ENCODE data around the gene PDE4B.
"Not testable (repeated sequence)": the region's sequence is repeated elsewhere in the genome, so short reads cannot be mapped to it uniquely, and the experiment has no call there.

The PDE4B gene

DNA sequence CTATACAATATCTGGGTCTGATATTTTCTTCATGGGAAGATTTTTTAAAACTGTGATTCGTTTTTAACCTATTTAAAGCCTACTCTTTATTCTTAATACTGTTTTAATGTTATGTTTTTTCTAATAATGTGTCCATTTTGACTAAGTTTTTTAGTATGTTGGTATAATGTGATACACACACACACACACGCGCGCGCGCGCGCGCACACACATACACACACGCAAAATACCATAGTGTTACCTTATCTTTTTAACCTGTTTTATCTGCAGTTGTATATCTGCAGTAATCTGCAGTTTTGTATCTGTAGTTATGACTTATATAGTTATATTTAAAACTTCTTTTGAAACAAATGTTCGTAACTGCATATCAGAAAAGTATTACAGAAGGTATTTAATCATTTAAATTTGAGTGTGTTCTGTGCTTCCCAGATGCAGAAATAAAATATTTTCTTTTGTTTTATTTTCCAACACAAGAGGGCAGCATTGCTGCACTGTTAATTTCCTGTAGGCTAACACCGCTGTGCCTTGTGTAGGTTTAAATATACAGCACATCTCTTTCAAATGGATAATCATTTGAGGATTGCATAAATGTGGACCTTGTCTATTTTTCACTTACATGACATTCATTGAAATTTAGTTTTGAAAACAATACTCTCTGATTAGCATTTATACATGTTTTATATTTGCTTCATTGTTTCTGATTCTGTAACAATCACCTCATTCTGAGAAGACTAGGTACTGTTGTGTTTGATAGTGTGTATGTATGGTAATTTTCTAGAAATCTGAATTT lies 166.1 kb downstream of the PDE4B start:
- DNase-seq: no peak

DNA sequence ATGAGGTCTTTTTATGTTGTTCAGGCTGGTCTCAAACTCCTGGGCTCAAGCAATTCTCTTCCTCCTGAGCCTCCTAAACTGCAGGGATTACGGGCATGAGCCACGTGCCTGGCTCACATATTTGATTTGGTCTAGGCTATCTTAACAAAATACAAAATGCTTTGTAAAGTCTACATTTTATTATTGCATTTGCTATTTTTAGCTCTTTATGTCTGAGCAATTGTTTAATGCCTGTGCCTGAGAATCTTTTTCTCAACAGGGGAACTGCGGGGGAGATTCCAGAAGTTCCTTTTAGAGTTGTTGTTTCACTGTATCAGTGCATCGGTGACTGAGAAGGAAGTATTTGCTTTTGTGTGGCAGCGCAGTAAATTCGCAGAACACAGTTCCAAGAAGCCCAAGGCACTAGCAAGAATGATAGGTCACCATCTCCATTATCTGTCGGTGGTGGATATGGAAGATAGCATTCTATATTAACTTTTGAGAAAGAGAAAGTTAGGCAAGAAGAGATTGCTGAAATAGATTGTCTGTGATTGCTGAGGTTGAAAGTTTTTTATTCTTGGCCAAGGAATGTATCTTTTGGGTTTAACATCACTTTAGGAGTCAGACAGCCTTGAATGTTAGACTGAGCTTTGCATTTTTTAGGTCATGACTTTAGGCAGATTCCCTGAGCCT lies 167.3 kb downstream of the PDE4B start:
- no peak for DNase-seq

DNA sequence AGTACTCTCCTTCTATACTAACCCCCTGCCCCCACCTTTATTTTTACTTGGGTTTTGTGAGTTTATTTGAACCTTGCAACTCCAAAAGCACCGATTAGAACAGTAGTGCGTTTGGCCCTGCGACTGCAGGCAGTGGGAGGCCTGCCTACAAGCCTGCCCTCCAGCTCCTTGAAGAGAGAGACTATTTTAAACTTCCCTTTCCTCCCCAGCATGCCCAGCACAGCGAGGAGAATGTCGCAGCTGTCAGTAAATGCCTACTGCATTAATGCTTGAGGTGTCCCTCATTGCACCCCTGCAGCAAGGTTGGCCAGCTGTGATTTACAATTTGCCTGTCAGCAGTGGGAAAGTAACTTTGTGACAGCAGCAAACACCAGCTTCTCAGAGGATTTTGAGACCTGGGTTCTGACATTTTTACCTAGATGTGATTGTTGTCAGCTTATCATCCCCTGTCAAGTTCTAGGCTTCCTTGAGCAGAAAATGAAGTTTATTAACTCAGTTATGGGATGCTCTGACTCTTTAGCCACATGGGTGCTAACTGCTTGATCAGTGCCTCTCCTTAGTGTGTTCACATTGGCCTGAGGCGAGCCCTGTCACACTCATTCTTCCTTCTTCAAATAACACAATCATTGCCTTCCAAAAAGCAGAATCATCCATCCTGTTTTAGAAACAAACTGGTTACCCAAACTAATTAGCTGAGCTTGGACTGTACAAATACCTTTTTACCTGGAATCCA lies 170.6 kb downstream of the PDE4B start:
- DNase-seq: no peak

DNA sequence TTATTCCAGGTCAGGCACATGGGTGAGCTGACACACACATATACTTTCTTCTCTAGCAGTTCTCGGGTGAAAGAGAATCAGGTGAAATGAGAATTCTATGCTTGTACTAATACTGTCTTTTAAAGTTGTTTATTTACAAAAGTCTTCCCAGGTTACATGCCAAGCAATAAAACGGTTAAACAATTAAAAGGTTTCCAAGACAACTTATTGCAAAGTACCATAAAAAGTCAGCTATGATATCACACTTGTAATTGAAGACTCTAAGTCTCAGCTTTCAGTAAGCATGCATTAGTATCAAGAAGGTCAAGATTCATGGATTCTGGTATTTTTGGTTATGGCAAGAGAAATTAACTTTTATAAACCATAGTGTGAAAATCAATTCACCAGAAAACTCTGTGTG lies 171.4 kb downstream of the PDE4B start:
- no peak for DNase-seq

DNA sequence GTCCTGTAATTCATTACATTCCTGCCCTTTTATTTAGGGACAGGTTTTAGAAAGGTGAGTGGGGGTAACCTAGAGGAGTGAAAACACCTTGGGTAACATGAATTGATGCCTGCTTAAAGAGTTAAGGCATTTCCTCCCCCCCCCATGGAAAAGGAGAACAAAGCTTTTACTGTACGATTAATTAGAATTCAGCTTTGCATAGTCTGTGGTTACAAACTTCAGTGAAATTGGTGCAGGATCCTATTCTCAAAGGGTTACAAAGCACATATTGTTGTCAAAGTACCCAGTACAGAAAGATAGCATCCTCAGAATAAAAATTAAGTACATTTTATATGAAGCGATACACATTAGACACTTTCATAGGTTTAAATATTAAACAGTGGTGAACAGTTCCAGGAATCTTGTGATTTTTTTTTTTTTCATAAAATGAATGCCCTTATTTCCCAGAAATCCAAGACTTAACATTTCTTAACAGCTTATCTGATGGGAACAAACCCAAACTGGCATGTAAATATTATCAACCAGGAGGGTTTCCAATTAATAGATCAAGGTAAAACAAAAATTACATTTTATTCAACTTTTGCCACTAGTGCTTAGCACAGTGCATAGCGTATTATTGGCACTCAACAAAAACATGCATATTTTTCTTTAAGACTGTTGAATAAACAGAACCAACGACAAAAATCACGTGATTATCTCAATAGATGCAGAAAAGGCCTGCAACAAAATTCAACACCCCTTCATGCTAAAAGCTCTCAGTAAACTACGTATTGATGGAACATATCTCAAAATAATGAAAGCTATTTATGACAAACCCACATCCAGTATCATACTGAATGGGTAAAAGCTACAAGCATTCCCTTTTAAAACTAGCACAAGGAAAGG lies 172.7 kb downstream of the PDE4B start:
- DNase-seq: no peak

DNA sequence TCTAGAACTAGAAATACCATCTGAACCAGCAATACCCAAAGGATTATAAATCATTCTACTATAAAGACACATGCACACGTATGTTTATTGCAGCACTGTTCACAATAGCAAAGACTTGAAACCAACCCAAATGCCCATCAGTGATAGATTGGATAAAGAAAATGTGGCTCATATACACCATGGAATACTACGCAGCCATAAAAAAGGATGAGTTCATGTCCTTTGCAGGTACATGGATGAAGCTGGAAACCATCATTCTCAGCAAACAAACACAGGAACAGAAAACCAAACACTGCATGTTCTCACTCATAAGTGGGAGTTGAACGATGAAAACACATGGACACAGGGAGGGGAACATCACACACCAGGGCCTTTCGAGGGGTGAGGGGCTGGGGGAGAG lies 174.8 kb downstream of the PDE4B start:
- not testable (repeated sequence) for DNase-seq

DNA sequence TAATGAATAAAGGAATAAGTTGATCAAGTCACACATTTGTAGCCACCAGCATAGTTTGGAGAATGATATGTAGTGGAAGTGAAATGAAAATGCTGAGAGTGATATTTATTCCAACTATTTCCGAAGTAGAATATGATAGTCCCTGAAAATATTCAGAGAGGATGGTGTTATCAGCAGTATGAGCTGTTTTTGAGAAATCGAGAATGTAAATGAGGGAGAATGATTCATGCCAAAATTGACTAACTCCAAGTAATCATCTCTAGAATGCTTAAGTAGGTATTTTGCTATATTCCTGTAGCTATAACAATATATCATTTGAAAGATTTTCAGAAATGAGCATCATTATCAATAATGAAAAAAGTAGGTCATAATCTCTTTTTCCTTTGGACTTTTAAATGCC lies 178.9 kb downstream of the PDE4B start:
- no peak for DNase-seq

DNA sequence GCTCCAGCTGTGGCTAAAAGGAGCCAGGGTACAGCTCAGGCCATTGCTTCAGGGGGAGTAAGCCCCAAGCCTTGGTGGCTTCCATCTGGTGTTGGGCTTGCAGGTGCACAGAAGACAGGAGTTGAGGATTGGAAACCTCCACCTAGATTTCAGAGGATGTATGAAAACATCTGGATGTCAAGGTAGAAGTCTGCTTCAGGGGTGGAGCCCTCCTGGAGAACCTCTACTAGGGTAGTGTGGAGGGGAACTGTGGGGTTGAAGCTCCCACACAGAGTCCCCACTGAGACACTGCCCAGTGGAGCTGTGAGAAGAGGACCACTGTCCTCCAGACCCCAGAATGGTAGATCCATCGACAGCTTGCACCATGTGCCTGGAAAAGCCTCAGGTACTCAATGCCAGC lies 183.0 kb downstream of the PDE4B start:
- DNase-seq: no peak

DNA sequence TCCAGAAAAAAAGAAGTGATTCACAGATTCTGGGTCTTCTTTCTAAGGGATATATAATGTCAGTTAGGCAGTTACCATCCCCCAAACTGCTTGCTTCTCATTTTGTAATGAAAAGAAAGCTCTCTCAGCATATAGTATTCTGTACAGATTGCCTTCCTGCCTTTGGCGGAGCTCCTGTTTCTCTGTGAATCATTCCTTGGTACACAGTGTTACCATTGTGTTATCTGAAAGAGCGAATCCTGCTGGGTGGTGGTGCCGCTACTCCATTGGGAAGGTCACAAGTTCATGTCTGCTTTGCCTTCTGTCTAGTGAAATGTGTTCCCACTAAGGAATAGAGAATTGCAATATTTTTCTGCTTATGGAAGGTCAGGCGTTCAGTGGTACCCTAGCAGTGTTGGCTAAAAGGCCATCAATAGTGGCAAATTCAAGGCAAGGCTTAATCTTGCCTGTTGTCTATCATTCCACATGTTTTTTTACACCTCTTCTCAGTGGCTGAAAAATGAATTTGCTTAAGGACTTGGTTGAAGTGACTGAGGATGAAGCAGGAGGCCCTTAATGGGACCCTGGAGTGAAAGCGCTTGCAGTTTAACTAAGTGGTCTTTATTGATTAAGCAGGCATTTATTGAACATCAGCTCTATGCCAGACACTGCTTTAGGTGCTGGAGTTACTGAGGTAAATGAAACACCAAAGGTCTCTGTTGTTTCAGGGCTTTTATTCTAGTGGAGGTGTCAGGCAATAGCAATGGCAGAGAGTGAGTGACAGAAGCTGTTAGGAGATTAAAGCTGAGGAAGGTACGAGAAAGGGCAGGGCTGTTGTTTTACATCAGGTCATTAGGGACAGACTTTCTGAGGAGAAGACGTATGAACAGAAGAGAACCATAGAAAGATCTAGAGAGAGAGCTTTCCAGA lies 186.7 kb downstream of the PDE4B start:
- DNase-seq: no peak

DNA sequence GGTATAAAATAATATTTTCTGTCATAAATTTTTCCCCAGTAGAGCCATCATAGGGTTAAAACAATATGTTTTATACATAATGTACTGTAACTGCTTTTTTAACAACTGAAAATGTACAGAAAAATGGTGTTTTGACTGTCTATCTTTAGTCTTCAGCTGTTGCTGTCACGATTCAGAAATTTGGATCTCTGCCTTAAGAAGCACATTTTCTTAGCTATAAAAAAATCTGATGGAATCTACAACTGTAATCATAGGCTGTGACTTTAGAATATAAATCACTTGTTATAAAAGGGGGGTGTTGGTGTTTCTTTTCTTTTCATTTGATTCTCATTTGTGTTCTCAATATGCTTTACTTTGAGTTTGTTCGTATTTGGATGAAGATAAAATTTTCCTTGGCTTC lies 187.5 kb downstream of the PDE4B start:
- DNase-seq: no peak

DNA sequence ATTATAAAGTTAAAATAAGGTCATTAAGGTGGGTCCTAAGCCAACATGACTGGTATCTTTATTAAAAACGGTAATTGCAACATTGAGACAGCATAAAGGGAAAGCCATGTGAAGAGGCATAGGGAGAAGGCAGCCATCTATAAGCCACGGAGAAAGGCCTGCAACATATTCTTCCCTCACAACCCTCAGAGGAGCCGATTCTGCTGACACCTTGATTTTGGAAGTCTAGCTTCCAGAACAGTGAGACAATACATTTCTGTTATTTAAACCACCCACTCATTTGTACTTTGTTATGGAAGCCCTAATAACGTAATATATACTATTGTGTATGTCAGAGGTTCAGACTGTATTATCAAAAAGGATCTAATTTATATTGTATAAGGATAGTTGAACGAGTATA lies 190.8 kb downstream of the PDE4B start:
- DNase-seq: no peak

DNA sequence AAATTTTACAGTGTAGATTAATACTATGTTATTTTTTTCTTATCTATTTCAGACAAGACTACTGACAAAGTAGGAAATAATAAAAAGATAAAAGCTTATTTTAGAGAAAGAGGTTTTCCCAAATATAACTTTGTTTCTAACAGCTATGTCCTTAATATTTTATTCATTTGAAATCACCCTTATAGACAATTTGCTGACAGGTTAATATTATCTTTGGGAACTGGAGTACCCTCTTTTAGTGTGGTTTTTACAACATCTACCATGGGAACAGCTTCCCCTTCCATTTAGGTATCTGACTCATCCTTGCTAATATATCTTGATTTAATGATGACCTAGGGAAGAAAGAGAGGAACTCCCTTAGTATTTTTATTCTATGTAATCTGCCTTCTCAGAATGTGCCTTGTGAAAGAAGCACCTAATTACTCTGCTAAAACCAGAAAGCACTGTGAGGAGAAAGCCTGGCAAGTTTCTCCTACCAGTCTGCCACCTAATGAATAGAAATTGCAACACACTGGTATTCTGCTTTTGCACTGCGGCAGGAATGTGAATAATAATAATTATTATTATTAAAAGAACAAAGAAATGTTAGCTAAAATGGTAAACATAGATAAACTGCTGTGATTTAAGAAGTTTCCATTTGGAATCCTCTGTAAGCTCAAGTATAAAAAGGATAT lies 192.8 kb downstream of the PDE4B start:
- DNase-seq: no peak

DNA sequence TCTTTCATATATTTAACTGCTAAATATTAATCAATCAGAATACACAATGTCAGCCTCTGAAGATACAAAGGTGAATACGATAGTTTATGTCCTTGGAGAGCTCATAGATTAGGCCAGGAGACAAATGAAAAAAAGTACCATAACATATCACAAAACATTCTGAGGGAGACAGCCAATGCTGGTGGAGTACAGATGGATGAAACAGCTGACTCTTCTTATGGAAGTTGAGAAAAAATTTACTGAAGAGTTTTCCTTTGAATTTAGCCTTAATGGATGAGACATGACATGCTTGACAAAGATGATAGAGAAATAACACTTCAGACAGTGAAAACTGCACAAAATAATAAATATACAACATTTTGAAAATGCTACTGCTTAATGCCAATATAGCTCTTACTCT lies 193.5 kb downstream of the PDE4B start:
- no peak for DNase-seq

DNA sequence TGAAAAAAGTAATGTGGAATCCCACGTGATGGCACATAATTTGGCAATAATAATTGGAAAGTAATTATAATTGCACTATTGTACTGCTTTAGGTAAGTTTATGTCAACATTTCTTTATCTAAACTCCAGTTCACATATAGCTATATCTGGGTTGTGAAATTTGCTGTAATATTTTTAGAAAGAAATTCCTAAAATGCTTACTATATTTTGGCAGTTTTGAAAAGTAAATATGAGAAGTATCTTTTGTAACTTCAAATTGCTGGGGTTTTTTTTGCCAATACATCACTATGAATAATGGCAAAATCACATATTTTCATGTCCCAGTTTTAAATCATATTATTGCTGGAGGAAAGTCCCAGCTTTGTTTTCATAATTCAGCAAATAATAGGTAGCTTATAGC lies 197.5 kb downstream of the PDE4B start:
- no peak for DNase-seq

DNA sequence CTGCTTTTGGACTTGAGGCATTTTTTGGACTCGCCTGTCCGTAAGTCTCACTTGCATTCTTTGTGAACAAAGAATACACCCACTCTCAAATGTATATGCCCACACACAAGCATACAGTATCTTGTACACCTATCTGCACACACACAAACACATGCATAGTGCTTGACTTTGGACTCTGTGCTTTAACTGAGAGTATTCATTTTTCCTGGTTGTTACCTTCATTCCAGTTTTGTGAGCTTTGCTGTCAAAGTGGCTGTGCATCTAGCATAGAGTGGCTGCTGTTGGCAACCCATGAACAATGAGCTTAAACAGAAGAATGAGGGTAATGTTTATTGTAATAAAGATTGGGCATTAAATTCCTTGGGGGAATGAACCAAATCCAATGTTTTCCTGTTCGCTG lies 199.0 kb downstream of the PDE4B start:
- no peak for DNase-seq

DNA sequence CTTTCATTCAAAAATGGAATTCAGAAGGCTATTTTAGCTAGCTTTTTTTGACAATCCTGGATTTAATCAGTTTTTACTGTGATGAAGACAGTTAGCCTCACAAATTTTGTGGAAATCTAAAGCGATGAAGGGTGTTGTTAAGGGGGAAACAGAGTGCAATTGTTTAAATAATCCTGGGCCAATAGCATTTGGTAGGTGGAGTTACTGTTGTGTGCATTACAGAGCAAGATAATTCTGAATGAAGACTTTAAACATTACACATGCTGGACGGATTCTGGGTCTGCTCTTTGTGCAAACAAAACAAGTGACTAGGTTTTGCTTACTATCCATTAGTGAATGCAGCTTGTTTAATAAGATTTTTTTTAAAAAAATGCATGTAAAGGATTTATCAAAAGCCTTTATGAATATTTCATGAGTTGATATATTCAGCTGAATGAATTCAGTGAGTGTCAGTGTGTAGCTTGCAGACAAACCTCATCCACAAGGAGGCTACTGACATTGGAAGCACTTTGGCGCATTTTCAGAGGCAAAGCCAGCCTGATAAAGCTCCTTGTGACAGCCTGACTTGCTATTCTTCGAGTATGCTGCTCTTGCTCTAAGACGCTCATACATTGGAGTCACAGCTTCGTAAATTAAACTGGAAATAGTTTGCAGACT lies 199.6 kb downstream of the PDE4B start:
- DNase-seq: no peak

DNA sequence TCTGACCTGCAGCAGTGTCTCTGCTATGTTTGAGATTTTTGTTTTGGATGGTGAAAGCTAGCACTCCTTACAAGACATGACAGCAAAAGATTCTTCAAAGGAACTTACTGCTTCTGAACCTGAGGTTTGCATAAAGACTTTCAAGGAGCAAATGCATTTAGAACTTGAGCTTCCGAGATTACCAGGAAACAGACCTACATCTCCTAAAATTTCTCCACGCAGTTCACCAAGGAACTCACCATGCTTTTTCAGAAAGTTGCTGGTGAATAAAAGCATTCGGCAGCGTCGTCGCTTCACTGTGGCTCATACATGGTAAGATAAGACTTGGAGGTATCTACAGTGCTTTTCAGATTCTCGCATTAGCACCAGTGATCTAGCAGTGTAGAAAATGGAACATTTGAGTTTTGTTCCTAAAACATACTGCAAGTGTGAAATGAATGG lies 200.2 kb downstream of the PDE4B start:
- no peak for DNase-seq

DNA sequence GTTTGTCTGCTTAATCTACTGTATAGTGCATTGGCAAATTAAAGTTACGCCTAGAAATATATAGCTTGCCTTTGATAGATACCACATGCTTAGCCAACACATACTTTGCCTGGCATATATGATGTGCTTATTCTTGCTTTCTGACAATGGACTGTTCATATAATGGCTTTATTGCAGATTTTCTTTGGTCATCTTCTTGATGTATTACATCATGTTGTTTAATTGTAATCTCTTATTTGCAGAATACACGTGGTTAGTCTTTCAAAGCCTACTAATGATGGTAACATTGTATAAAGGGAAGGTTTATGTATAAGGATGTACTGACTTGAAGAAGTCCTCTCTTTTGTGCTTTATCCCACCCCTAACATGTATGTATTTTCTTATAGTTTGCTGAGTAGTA lies 201.5 kb downstream of the PDE4B start:
- DNase-seq: no peak

DNA sequence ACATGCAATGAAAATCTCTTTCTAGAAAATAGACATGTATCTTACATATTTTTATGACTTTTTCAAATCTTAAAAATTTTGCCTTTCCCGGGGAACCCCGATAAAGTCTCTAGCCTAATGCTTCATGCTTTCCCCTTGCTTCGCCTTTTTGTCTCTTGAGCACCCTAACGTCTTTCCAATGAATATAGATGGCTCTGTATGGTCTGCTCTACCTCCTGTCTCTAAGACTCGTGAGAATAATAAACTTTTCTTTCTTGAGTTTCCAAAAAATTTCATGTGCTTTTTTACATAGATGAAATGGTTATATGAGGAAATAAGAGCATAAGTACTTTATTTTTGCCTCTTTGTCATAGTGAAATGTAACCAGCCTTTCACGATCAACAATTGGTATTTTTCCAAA lies 202.6 kb downstream of the PDE4B start:
- DNase-seq: no peak

DNA sequence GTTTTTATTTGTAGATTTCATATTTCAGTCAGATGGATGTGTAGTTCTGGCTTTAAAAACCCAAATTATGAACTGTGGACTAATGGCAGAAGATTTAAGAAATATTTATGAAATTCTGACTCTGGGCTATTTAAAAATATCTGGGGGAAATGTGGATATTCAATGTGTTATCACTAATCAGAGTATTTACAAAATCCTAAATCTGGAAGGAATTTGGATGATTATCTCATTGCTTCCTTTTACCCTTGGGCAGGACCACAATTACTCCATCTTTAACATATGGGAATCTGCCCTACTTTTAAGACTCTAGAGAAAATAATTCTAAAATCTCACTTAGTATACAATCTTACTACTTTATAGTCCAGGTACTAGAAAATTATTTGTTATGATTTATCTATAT lies 203.2 kb downstream of the PDE4B start:
- no peak for DNase-seq

DNA sequence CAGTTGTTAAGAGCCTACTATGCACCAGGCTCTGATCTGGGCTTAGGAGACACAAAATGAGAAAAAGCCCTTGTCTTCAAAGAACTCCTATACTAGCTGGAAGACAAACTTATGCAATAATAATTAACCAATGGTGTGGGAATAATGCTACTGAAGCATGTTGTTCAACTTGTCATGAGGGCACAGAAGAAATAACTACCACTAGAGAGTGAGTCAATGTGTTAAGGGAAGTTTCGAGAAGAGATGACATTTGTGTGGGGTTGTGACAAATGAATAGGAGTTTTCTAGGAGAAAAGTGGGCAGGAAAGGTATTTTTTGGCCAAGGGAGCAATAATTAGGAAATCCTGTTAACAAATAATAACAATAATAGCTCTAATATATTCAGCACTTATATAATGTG lies 205.0 kb downstream of the PDE4B start:
- DNase-seq: no peak
